Measurements from ENCODE around the gene SAMD8.

Gene SAMD8

GRCh38 chr10:75084834-75085384 is 26.5 kb upstream of the SAMD8 start:
- DNase-seq (ENCODE audit: low read depth in 2 of 3, low spot score in 1 of 3), result no peak

GRCh38 chr10:75086278-75086934 is 25.1 kb upstream of the SAMD8 start:
- DNase-seq (ENCODE audit: low read depth in 2 of 3, low spot score in 1 of 3), result no peak

GRCh38 chr10:75088640-75089039 is 22.8 kb upstream of the SAMD8 start:
- DNase-seq (ENCODE audit: low read depth in 2 of 3, low spot score in 1 of 3), result no peak

GRCh38 chr10:75089634-75090033 is 21.8 kb upstream of the SAMD8 start:
- no peak for DNase-seq (ENCODE audit: low read depth in 2 of 3, low spot score in 1 of 3)

- DNase-seq (ENCODE audit: low read depth in 2 of 3, low spot score in 1 of 3), result no peak
Observed at GRCh38 chr10:75091146-75091545, 20.3 kb upstream of the SAMD8 start.

GRCh38 chr10:75094465-75094864 is 17.0 kb upstream of the SAMD8 start:
- DNase-seq (ENCODE audit: low read depth in 2 of 3, low spot score in 1 of 3), result no peak

GRCh38 chr10:75095631-75096030 is 15.8 kb upstream of the SAMD8 start:
- DNase-seq (ENCODE audit: low read depth in 2 of 3, low spot score in 1 of 3), result no peak

- DNase-seq (ENCODE audit: low read depth in 2 of 3, low spot score in 1 of 3), result no peak
Observed at GRCh38 chr10:75096749-75097148, 14.7 kb upstream of the SAMD8 start.

GRCh38 chr10:75097666-75098285 is 13.7 kb upstream of the SAMD8 start:
- no peak for DNase-seq (ENCODE audit: low read depth in 2 of 3, low spot score in 1 of 3)

GRCh38 chr10:75098902-75099673 is 12.4 kb upstream of the SAMD8 start:
- no peak for DNase-seq (ENCODE audit: low read depth in 2 of 3, low spot score in 1 of 3)

- peak; percentile 66 to 86 (median 76) for DNase-seq (ENCODE audit: low read depth in 2 of 3, low spot score in 1 of 3)
Observed at GRCh38 chr10:75099952-75100763, 11.3 kb upstream of the SAMD8 start.

GRCh38 chr10:75100764-75101291 is 10.6 kb upstream of the SAMD8 start:
- no peak for DNase-seq (ENCODE audit: low read depth in 2 of 3, low spot score in 1 of 3)

GRCh38 chr10:75101416-75102251 is 9.8 kb upstream of the SAMD8 start:
- DNase-seq (ENCODE audit: low read depth in 2 of 3, low spot score in 1 of 3), result no peak

- no peak for DNase-seq (ENCODE audit: low read depth in 2 of 3, low spot score in 1 of 3)
Observed at GRCh38 chr10:75102830-75103673, 8.4 kb upstream of the SAMD8 start.

- no peak for DNase-seq (ENCODE audit: low read depth in 2 of 3, low spot score in 1 of 3)
Observed at GRCh38 chr10:75103881-75104686, 7.4 kb upstream of the SAMD8 start.

- DNase-seq (ENCODE audit: low read depth in 2 of 3, low spot score in 1 of 3), result no peak
Observed at GRCh38 chr10:75104842-75105241, 6.6 kb upstream of the SAMD8 start.

GRCh38 chr10:75105576-75106197 is 5.8 kb upstream of the SAMD8 start:
- DNase-seq (ENCODE audit: low read depth in 2 of 3, low spot score in 1 of 3), result no peak

- no peak for DNase-seq (ENCODE audit: low read depth in 2 of 3, low spot score in 1 of 3)
Observed at GRCh38 chr10:75106242-75106641, 5.2 kb upstream of the SAMD8 start.
